Natural killer cell (primary cell): ENCODE data around the gene ARHGEF11. TPM values are rescaled to one million over a fixed set of nuclear protein-coding genes. Genes with fewer than 3 reads are reported as not detected.
A peak's percentile ranks its signal among the peaks of the same experiment; 100 is the strongest.

Experiments
- ATAC-seq, 3 donors: fragments of 150-1000 bp in 2 of 3; fragments of 200-7000 bp in 1 of 3; cut with Tn5 transposase; 1 replicate in 1 of 3; 2 replicates in 2 of 3; pipeline ENCODE4 v1.10.0; 2021; ENCODE audit warnings: mild to moderate bottlenecking in 2 of 3, moderate library complexity in 2 of 3
- DNase-seq, 2 donors: peaks; one replicate each; pipeline versions ENCODE4 v3.0.0 to v3.0.0-alpha.2; 2013 to 2021; ENCODE audit warnings: mixed read lengths in 1 of 2
- H3K27ac ChIP-seq: one replicate; pipeline ENCODE4 v1.5.1; 2013; ENCODE audit warnings: mild to moderate bottlenecking, low read length
- H3K27me3 ChIP-seq: one replicate; pipeline ENCODE4 v1.6.1; 2013; ENCODE audit warnings: low read length; ENCODE audit not compliant: control insufficient read depth, insufficient read depth
- H3K36me3 ChIP-seq: one replicate; pipeline ENCODE4 v1.6.1; 2013; ENCODE audit warnings: low read length; ENCODE audit not compliant: control insufficient read depth, insufficient read depth
- H3K4me1 ChIP-seq: one replicate; pipeline ENCODE4 v1.6.1; 2013; ENCODE audit warnings: low read length; ENCODE audit not compliant: control insufficient read depth, insufficient read depth
- H3K4me3 ChIP-seq: one replicate; pipeline ENCODE4 v1.5.1; 2013; ENCODE audit warnings: low read length
- H3K9me3 ChIP-seq: one replicate; pipeline ENCODE4 v1.6.1; 2013; ENCODE audit warnings: low read length; ENCODE audit not compliant: control insufficient read depth, insufficient read depth
- H3K27ac Mint-ChIP-seq, 2 donors: one replicate each; pipeline ENCODE4 v1.8.0; 2022; ENCODE audit warnings: mild to moderate bottlenecking in 2 of 2, mixed read lengths in 2 of 2, moderate library complexity in 1 of 2
- H3K27me3 Mint-ChIP-seq, 2 donors: one replicate each; pipeline ENCODE4 v1.8.0; 2022; ENCODE audit warnings: low read depth in 2 of 2, mixed read lengths in 2 of 2
- H3K36me3 Mint-ChIP-seq: one replicate; pipeline ENCODE4 v1.8.0; 2022; ENCODE audit warnings: mixed read lengths
- H3K4me1 Mint-ChIP-seq, 2 donors: one replicate each; pipeline ENCODE4 v1.8.0; 2022; ENCODE audit warnings: mixed read lengths in 2 of 2
- H3K4me3 Mint-ChIP-seq: one replicate; pipeline ENCODE4 v1.8.0; 2022; ENCODE audit warnings: mild to moderate bottlenecking, moderate library complexity, mixed read lengths
- H3K9me3 Mint-ChIP-seq, 2 donors: one replicate each; pipeline ENCODE4 v1.8.0; 2022; ENCODE audit warnings: mixed read lengths in 2 of 2
- WGBS: methylation state at CpG from one replicate; pipeline ENCODE4 v1.1.7; 2013; ENCODE audit warnings: missing lambda C conversion rate; ENCODE audit not compliant: insufficient coverage; 5-methylcytosine and 5-hydroxymethylcytosine counted together
- intact Hi-C: fragments of 100-400 bp; cut with micrococcal nuclease; formaldehyde crosslinking; loops from one replicate; pipeline ENCODE4 v1.14.2; 2022
- total RNA-seq, 4 donors: library from RNA; stranded (reverse); fragments of 120-200 nt in 1 of 4; gene quantifications; one replicate each; pipeline versions ENCODE4 v1.2.3 to v1.2.4, GENCODE V29; 2013 to 2022
- TF ChIP-seq, protein P1 (sequence below): fragments of 200-600 bp; IDR thresholded peaks from one replicate; pipeline ENCODE4 v1.8.0; 2022; ENCODE audit warnings: antibody characterized with exemption

Gene ARHGEF11
- total RNA-seq, 3 donors from 2014 or later (not counting 1 experiment from before 2014, with no cell fraction given): 1.7 to 2.8 (median 2.4) TPM

DNA sequence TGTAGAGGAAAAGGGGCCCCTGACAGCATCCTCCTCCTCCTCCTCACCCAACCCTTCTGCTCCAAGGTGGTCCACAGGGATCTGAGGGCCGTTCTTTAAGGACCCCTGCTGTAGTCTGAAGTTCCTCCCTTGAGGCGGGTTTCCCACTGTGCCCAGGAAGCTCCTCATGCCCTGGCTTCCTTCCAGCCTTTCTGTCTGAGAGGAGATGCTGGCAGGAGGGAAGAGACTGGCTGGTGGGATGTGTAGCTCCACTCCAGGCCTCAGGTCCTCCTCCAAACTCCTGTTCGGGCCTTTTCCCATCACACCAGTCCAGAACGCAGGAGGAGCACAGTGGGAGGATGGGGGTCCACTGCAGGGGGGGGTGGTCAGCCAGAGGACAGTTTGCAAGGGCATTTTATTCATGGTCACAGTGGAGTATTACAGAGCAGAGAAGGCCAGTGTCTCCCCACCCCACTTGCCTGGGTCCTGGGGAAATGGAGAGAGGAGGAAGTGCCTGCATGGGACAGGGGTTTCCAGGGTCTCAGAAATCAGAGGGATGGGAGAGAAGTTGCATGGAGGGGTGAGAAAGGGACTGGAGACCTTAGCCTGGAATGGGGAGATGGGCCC lies 46.2 kb upstream of the ARHGEF11 start:
- WGBS: 84% methylated on average over 3 of the region's 4 CpGs
- Mint-ChIP-seq H3K27me3 (no peaks in the 10 kb centered on the region), H3K36me3 (no peaks in the 10 kb centered on the region), H3K4me3 (no peak overlapping the region), H3K27ac (no peak overlapping the region), H3K9me3 (no peaks in the 10 kb centered on the region), H3K4me1 (peaks cover 0 to 7% of the 10 kb centered on the region in 2 donors)
- intact Hi-C loops: no loop called here
- ATAC-seq (no peak), DNase-seq (no peak)
- Histone ChIP-seq H3K27me3 (no peaks in the 10 kb centered on the region), H3K36me3 (no peaks in the 10 kb centered on the region), H3K4me1 (peaks cover 3% of the 10 kb centered on the region), H3K4me3 (no peak overlapping the region), H3K9me3 (no peaks in the 10 kb centered on the region), H3K27ac (no peak overlapping the region)
- TF ChIP-seq, protein P1, sequence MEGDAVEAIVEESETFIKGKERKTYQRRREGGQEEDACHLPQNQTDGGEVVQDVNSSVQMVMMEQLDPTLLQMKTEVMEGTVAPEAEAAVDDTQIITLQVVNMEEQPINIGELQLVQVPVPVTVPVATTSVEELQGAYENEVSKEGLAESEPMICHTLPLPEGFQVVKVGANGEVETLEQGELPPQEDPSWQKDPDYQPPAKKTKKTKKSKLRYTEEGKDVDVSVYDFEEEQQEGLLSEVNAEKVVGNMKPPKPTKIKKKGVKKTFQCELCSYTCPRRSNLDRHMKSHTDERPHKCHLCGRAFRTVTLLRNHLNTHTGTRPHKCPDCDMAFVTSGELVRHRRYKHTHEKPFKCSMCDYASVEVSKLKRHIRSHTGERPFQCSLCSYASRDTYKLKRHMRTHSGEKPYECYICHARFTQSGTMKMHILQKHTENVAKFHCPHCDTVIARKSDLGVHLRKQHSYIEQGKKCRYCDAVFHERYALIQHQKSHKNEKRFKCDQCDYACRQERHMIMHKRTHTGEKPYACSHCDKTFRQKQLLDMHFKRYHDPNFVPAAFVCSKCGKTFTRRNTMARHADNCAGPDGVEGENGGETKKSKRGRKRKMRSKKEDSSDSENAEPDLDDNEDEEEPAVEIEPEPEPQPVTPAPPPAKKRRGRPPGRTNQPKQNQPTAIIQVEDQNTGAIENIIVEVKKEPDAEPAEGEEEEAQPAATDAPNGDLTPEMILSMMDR: no peak

DNA sequence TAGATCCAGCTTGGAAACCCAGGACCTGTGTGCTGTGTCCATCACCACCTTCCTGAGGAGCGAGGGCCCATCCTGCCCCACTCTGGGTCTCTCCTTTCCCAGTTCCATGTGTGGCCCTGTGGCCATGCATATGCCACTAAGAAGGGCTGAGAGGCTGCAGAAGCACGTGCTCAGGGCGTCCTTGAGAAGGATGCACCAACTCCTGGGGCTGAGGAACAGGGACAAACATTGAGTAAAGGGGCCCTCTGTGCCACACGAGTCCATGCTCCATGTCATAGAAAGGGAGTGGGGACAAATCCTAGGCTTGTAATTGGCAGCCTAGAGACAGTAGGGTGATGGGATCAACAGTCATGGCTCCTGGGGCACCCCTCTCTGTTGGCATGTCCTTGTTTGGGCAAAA lies 45.6 kb upstream of the ARHGEF11 start:
- H3K27me3 ChIP-seq: no peaks in the 10 kb centered on the region
- intact Hi-C loops: no loop called here
- no peak overlapping the region for H3K27ac ChIP-seq
- Mint-ChIP-seq H3K36me3 (no peaks in the 10 kb centered on the region), H3K27ac (no peak overlapping the region), H3K4me3 (no peak overlapping the region), H3K9me3 (no peaks in the 10 kb centered on the region), H3K4me1 (peaks cover 0 to 7% of the 10 kb centered on the region in 2 donors), H3K27me3 (no peaks in the 10 kb centered on the region)
- TF ChIP-seq, protein P1: no peak
- DNase-seq (no peak), ATAC-seq (no peak)
- H3K9me3 ChIP-seq: no peaks in the 10 kb centered on the region
- no peaks in the 10 kb centered on the region for H3K36me3 ChIP-seq
- no peak overlapping the region for H3K4me3 ChIP-seq
- 87% methylated on average over 4 of the region's 4 CpGs for WGBS
- peaks cover 3% of the 10 kb centered on the region for H3K4me1 ChIP-seq

DNA sequence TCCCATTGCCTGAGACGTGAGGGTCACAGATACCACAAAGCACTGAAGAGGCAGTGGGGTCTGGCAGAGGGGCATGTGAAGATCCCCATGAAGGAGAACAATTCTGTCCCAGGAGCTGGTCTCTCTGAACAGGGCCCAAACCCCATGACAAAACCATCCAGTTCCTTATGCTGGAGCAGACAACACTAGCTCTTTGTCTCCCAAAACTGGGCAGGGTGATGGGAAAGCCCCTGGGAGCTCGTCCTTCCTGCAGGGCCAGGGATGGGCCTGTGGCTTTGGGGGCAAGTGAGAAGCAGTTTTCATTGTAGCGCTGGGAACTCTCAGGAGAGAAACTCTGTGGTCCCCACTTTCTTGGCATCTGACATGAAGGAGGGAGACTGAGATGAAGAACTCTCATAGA lies 45.2 kb upstream of the ARHGEF11 start:
- WGBS: 74% methylated on average over 3 of the region's 3 CpGs
- Histone ChIP-seq H3K27me3 (no peaks in the 10 kb centered on the region), H3K4me3 (no peak overlapping the region), H3K27ac (no peak overlapping the region), H3K9me3 (no peaks in the 10 kb centered on the region), H3K36me3 (no peaks in the 10 kb centered on the region), H3K4me1 (peaks cover 3% of the 10 kb centered on the region)
- DNase-seq: no peak
- H3K4me1 Mint-ChIP-seq: peaks cover 0 to 7% of the 10 kb centered on the region in 2 donors
- TF ChIP-seq, protein P1: no peak
- H3K9me3 Mint-ChIP-seq: no peaks in the 10 kb centered on the region
- H3K27me3 Mint-ChIP-seq: no peaks in the 10 kb centered on the region
- intact Hi-C loops: loop anchor here (1.0 kb wide), 1 partner anchor 66 kb away; no protein-coding TSS in a partner anchor
- H3K36me3 Mint-ChIP-seq: no peaks in the 10 kb centered on the region
- no peak for ATAC-seq
- no peak overlapping the region for H3K27ac Mint-ChIP-seq
- no peak overlapping the region for H3K4me3 Mint-ChIP-seq

DNA sequence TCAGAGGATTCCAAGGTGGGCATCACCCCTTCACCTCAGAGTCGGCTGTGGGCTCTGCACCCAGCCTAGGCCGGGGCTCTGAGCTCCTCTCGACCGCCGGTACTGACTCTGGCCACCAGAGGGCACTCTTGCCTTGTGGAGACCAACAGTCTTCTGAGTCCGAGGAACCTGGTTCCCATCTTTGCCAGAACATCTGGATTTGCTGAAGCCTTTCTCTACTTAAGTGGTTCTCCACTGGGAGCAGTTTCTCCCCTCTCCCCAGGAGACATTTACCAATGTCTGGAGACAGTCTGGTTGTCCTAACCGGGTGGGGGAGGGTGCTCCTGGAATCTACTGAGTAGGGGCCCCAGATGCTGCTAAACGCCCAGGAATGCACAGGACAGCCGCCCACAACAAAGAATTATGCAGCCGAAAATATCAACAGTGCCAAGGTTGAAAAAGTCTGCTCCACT lies 44.7 kb upstream of the ARHGEF11 start:
- H3K36me3 ChIP-seq: no peaks in the 10 kb centered on the region
- no peaks in the 10 kb centered on the region for H3K27me3 ChIP-seq
- ATAC-seq (peak; percentile 77 to 95 (median 84)), DNase-seq (peak; percentile 80 to 91)
- H3K27ac ChIP-seq: no peak overlapping the region
- TF ChIP-seq, protein P1: peak; percentile 94
- Mint-ChIP-seq H3K27me3 (no peaks in the 10 kb centered on the region), H3K27ac (no peak overlapping the region), H3K4me1 (peaks cover 0 to 7% of the 10 kb centered on the region in 2 donors), H3K36me3 (no peaks in the 10 kb centered on the region), H3K4me3 (no peak overlapping the region), H3K9me3 (no peaks in the 10 kb centered on the region)
- intact Hi-C loops: loop anchor here (1.0 kb wide), 1 partner anchor 66 kb away; no protein-coding TSS in a partner anchor
- H3K4me1 ChIP-seq: peaks cover 3% of the 10 kb centered on the region
- WGBS: 33% methylated on average over 10 of the region's 10 CpGs
- no peaks in the 10 kb centered on the region for H3K9me3 ChIP-seq
- H3K4me3 ChIP-seq: no peak overlapping the region
